CD1c-positive myeloid dendritic cell (primary cell): ENCODE data around the gene GFRA4.

Experiments
- DNase-seq: peaks from one replicate; pipeline ENCODE4 v3.0.0-alpha.2; 2016; ENCODE audit errors: extremely low spot score

Gene GFRA4

DNA sequence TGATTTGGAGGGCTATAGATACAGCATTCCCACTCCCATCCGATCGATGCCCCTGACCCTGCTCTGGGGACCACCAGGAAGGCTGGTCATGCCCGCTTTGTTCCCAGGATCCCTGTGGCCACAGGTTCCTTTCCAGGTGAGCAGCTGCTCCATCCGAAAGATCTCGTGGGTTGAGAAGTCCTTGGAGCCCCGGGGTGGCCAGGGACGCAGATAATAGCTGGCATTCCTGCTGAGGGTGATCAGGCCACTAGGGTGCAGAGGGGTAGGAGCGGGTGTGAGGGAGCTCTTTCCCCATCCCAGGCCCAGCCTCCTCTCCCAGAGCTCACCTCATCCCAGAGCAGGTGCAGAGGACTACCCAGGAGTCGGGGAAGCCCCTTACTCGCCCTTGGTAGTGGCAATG is 11.2 kb upstream of the GFRA4 start:
- DNase-seq = no peak

DNA sequence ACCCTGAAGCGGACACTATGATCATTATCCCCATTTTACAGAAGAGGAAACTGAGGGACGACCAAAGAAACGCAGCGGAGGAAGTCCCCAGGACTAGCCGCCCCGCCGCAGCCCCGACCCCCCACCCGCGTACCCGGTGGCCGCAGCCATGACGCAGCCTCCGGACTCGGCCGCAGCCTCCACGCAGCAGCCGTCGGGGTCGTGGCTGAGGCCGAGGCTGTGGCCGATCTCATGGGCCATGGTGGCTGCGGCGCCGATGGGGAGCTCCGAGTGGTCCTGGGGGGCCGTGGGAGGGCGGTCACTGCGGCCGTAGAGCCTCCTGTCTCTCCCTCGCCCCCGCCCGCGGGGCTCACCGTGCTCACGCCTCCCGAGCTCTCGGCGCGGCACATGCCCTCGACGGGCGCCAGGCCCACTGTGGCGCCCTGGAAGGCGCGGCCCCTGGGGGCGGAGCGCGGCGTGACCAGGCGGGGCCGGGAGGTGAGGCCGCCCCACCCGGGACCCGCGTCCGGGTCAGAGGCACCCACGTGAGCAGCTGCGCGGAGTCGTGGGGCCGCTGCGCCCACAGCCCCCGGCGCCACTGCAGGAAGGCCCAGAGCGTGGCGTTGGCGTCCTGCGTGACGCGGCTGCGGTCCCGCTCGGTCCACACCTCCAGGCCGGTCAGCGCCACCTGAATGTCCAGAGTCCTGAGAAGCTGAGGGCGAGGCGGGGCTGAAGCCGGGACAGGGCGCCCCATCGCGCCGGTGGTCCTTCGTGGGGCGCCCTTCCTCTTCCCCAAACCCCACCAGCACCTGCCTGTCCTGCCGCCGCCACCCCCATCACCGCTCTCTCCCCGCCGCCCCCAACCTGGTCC is 10.2 kb upstream of the GFRA4 start:
- no peak for DNase-seq

DNA sequence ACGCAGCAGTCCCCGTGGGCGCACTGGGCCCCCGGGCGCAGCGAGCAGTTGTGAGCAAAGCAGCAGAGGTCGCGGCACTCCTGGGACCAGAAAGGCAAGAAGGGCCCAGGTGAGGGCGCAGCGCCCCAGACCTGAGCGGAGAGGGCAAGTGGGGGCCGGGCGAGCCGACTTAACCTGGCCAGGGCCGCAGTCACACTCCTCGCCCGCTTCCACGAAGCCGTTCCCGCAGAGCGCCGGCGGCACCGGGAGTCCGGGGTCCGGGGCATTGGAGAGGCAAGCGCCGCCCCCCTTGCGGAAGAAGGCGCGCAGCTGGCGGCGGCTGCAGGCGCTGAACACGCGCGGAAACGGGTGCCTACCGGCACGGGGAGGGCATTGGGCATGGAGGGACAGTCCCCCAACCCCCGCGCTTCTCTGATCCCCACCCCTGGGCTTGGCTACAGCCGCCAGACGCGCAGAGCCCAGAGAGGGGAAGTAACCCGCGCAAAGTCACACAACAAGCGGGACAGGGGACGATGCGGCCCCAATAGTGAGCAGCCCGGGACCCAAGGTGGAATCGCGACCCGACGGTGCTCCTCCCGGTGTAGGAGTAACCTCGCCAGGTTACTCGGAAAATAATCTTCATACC is 9.5 kb upstream of the GFRA4 start:
- peak; percentile 41 for DNase-seq

DNA sequence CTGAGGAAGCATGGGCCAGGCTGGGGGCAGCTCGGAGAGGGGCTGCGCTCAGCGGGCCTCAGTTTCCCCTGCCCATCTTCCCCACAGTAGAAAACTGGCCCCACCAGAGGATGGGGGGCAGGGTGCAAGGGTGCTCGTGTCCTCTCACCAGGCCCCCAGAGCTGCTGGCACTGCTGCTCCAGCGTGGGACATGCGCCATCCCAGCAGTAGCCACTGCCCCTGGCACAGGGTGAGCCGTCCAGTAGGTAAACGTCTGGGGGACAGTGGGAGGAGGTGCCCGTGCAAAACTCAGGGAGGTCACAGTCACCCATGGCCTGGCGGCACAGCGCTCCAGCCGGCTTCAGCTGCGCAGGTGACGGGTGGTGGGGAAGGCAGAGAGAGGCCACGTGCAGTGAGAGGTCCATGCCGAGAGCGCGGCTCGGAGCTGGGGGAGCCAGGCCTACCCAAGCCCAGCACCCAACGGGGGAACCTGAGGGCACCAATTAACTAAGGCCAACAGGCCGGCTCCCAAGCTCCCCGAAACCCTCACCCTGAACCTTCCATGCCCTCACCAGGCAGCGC is 8.9 kb upstream of the GFRA4 start:
- DNase-seq = no peak

DNA sequence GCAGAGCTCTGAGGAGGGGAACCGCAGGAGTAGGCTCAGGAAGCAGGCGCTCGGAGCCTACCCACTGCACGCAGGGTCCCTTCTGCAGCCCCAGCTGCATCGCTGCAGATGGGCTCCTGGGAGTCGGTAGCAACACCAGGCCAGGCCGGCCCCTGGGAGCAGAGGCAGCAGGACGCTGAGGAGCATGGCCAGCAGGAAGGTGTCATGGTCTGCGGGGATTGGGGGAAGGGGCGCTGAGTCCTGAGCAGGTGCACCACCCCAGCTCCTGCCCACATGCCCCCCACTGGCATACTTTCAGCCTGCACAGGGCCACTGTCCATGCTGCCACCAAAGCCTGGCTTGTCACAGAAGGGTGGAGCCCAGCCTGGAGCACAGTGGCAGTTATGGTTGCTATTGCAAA is 7.7 kb upstream of the GFRA4 start:
- no peak for DNase-seq

DNA sequence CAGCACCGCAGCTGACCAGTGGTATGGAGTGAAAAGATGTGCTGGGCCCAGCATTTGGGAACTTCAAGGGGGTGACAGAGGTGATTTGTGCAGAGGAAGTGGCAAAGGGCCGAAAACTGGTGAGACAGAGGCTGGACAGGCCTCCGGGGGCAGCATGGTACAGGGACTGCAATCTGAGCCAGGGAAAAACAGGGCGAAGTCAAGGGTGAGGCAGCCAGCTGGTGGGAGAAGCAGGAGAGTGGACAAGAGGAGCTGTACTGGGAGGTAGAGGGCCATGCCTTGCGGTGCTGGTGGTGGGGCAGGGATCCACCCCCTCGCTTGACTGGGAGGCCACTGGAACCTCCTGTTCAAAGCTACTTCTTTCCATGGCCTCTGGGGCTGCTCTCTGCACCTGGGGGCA is 7.3 kb upstream of the GFRA4 start:
- no peak for DNase-seq

DNA sequence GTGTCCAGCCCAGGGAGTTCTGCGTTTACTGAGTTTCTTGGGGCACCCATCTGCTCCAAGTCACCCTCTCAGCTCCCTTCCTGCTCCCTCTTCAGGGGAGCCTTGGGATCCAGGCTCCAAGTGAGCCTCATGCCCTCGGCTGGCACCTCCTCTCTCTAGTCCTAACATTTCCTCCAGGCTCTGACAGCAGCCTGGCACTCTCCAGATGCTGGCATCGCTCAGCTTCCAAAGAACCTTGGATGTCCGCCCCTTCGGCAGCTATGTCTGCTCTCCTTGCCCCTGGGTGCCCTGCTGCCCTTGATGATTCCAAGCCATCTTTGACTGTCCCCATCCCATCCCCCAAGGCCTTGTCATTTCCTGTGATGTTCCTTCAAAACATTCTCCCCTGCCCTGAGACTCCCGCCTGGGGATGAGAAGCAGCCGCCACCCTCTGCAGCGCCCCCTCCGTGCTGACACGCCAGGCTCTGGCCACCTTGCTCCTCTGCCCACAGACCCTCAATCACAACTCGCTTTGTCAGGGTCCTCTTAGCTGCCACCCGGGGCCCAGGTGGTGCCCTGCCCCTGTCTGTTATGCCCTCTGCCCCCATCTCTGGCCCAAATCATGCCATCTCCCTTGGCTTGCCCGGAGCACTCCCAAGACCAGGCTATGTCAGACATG is 6.6 kb upstream of the GFRA4 start:
- no peak for DNase-seq

DNA sequence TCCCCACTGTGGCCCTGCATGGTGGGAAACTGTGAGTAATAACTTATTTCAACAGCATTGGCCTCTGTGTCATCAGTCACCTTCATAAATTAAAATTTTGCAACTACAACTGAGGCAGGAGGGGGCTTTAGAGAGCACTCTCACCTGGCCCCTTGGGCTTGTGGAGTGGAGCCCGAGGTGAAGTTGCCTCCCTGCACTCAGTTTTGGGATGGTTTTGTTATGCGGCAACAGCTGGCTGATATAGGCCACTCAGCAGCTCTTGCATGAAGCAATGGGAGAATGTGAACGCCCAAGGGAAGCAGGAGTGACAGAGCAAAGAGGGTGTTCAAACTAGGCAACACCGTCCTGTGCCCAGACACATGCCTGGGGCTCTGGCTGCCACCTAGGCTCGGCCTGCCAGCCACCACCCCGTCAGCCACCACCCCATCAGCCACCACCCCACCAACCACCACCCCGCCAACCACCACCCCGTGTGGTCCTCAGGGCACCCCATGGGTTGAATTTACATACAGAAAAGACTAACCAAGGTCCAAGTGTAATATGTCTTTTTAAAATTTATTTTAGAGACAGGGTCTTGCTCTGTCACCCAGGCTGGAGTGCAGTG is 4.3 kb upstream of the GFRA4 start:
- DNase-seq = no peak

DNA sequence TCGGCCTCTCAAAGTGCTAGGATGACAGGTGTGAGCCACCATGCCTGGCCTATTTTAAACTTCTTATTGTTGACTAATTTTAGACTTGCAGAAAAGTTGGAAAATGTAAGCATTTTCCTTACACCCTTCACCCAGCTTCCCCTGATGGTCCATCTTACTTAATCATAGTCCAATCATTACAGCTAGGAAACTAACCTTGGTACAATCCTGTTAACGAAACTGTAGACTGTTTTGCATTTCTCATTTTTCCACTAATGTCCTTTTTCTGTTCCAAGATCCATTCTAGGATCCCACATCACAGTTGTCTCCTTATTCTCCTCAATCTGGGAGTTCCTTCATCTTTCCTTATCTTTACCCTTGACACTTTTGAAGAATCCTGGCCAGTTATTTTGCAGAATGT is 659 bp upstream of the GFRA4 start:
- DNase-seq = no peak

DNA sequence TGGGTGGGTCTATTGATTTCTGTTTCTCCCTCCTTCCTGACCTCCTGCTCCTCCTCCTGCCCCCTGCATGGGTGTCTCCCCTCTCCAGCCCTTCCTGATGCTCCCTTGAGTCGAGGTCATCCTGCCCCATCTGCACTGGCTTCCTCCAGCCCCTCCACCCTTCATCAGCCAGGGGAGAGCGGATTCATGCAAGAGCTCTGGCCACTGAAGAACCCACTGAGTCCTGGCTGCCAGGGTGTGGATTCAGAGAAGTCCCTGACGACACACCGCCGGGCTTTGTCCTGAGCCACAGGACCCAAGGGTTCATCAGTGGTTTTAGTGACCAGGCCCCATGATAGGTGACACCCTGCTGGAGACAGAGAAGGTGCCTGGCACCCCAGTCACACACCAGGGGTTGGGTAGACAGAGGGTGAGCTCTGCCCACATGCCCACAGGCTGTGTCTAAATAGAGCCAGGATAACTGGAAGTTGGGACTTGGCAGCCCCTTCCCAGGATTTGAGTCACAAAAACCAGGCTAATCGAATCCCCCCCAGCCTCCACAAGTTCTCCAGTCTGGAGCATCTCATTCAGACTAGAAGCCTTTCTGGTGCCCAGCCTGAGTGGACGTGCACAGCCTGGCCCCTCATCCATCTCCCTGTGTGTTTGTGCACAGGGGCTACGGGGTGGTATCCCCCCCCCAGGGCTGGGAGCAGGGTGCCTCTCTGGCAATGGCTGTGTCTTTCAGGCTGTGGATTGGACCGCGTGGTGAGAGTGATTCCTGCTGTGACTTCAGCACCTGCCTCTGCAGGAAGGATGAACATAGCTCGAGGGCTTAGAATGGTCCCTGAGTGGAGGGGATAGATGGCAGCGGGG is 1.2 kb downstream of the GFRA4 start:
- DNase-seq = no peak

DNA sequence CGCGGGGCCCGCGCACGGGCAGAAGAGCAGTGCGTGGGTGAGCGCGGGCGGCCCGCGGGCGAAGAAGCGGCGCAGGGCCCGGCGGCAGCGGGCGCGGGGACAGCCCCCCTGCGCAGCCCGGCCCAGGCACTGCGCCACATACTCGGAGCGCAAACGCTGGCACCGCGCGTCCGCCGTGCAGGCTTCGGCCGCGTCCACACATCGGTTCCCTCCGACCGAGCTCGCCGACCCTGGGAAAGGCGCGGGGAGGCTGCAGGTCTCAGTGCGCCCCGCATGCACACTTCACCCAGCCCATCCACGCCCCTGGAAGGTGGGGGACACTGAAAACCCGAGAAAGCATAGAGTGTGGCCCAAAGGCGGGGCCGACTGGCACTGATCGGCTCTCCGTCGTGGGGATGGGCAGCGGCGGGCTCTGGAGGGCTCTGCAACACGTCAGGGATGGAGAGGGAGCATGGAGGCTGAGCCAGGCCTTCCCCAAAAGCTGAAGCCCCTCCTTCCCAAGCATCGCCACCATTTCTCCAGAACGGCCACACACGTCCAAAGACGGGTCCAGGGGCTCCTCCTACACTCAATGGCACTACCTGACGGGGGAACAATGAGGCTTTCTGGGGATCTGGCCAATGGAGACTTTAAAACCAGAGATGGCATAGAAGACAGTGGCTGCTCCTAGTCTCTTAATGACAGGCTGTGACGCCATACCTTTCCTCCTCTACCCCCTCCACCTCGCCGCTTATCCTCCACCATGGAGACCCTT is 2.0 kb downstream of the GFRA4 start:
- DNase-seq = no peak

DNA sequence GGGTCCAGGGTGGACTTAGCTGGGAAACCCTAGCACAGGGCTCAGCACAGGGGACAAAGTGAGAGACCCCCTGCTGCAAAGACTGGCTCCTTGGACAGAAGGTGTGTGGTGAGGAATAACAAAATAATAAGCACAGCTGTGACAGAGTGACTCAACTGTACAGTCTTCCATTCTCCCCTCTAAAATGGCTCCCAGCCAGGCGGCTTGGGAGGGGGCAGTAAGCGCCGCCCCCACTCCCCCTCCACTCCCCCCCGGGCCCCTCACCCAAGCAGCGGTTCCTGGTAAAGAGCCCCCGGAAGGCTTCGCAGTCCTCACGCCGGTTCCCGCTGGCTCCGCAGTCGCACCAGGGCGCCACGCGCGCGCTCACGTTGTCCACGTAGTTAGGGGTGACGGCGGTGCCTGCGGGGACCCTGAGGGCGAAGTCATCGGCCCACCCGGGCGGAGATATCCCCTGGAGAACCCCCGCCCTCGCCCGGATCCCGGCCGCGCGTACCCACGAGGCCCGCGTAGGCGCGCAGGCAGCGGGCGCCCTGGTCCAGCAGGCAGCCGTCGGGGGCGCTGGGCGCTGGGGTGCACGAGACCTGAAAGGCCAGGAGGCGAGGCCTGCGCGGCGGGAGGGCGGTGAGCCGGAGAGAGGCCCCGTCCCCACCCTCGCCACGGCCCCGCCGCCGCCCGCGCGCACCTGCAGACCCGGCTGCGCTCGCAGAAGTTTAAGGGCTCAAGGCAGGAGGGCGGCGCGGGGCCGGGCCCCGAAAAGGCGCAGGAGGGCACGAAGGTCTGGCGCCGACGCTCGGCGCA is 2.7 kb downstream of the GFRA4 start:
- DNase-seq = no peak

DNA sequence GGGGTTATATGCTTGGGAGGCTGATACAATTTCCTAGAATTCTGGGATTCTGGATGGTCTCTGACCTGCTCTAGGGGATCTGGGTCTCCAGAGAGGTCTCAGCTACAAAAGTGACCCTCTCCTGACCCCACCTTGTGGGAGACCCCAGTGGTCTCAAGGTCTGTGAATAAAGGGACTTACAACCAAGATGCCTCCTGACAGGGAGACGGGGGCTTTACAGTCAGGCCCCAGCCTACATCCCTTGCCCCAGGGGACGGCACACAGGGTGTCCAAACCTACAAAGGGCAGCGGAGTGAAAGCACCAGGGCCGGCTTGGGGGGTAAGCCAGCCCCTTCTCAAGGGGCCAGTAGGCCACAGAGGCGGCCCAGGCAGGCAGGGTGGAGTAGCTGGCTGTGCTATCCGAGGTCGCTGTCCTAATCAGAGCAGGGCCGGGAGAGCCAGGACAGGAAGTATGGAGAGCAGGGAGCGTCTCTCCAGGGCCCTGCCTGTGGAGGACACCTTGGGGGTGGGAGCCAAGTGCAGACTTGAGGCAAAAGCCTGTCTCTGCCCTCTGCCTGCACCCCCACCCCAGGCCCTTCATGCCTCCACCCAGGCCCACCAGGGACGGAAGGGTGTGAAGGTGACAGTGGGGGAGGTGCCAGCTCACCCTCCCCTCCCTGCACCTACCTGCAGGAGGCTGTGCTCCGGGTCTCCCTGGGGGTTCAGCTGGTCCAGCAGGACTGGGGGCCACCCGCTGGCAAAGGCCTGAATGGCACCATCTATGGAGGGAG is 3.5 kb downstream of the GFRA4 start:
- DNase-seq = no peak

DNA sequence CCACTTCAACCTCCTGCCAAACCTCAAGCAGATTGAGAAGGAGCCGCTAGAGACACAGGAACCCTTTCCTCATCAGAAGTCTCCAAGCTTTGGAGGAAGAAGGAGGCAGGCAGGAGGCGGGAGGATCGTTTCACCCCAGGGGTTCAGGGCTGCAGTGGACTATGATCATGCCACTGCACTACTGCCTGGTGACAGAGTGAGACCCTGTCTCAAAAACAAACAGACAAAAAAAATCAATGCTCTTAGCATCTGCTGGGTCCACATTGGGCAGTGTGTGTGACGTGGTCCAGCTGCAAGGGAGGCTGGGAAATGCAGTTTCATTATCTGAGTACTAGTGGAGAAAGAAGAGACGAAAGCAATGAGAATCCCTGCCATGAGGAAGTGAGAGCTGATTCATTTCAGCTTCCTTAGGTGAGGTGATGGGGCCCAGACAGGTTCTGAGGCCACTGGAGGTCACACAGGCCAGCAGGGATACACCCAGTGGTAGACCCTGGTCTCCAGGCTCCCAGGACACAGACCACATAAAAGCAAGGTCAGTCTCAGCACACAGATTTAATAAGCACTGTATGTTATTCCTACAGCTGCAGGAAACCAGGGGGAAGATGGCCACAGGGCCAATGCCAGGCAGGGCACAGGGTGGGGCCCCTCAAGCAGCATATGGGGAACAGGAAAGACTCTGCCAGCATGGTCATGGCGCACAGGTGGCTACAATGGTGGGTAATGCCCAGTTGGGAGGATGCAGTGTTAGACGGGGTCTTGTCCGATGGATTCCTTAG is 4.3 kb downstream of the GFRA4 start:
- peak; percentile 34 for DNase-seq

DNA sequence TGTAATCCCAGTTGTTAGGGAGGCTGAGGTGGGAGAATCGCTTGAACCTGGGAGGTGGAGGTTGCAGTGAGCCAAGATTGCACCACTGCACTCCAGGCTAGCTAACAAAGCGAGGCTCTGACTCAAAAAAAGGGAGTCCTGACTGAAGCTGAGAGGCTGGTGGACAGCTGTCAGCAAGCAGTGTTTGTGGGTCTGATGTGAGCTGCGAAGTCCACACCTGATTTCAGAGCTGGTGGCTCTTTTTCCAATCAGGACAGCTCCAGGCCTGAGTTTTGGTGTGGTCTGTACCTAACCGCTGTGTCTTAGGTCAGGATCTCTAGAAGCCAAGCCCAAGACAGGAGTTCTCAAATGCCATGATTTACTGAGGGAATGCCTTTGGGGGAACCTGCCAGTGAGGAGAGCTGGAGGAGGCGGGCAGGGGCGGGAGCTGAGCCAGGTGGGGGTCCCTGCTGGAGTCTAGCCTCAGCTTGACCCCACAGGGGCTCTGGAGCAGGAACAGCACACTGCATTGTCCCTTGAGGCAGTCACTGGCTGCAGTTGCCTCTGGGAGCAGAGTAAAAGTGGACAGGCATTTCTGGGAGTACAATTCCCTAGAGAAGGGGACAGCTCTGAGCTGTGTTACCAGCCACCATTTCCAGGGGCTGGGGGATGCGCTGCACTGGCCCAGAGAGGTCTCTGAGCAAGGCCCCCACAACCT is 5.0 kb downstream of the GFRA4 start:
- DNase-seq = no peak

DNA sequence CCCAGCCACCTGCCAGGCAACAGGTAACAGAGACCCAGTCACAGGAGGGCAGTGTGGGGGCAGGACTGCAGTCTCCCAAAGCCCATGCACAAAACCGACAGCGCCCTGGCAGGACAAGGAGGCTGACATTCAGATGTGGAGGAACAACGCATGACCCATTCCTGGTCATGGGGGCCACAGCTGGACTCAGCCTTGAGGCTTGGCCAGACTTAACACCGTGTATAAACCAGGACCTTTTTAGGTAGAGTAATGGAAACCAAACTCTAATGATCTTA is 8.1 kb downstream of the GFRA4 start:
- DNase-seq = no peak

DNA sequence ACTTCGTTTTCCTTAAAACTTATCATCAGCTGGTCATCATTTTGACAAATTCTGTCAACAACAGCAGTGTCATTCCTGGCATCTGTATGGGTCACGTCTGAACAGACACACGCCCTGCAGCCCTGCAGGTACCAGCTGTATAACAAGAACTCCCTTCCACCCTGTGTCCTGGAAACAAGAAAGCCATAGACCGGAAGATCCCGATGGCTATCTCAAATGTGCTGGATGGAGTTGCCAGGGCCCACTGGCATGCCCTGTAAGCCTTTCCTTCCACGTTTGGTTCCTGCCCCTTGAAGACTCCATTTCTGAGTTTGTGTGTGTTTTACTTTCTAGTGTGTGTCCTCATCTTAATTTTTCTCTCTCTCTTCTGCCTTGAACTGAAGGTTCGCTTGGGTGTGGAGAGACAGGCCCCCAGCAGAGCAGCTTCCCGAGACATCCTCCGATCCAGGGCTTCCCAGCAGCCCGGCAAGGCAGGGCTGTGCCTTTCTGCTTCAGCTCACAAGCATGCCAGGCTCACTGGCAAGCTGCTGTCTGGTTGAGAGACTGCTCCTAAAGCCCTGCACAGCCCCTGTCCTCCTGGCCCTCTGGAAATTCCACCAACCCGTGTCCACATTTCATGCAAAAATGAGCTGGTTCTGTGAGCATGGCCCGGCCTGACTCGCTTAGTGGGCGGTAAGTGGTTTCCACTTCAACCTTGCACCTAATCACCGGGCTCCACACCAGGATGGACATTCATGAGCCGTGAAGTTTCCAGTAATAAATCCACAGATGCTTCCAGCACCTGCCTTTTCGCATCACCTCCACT is 8.7 kb downstream of the GFRA4 start:
- no peak for DNase-seq
